Esophagus muscularis mucosa (tissue), 4 donors: ENCODE data around the gene TANGO6. TPM values are rescaled to one million over a fixed set of nuclear protein-coding genes. Genes with fewer than 3 reads are reported as not detected.

Experiments
- DNase-seq: peaks from one replicate; pipeline ENCODE4 v3.0.0-alpha.2; 2017; ENCODE audit errors: extremely low spot score
- H3K27ac ChIP-seq, 4 donors: fragments of 200-600 bp; sonication (generic); replicated peaks in 1 of 4; 1 replicate in 3 of 4; 2 replicates in 1 of 4; pipeline ENCODE4 v1.5.1; 2016 to 2019; ENCODE audit warnings: mild to moderate bottlenecking in 1 of 4
- H3K27me3 ChIP-seq, 4 donors: fragments of 200-600 bp; sonication (generic); one replicate each; pipeline versions ENCODE4 v1.5.1 to v1.6.0; 2016 to 2019
- H3K36me3 ChIP-seq, 4 donors: fragments of 200-600 bp; sonication (generic); one replicate each; pipeline ENCODE4 v1.5.1; 2016 to 2019
- H3K4me1 ChIP-seq, 4 donors: fragments of 200-600 bp; sonication (generic); one replicate each; pipeline ENCODE4 v1.5.1; 2016 to 2019
- H3K4me3 ChIP-seq, 4 donors: fragments of 200-600 bp; sonication (generic); 1 replicate in 2 of 4; 2 replicates in 2 of 4; pipeline ENCODE4 v1.5.1; 2016 to 2019; ENCODE audit warnings: mild to moderate bottlenecking in 4 of 4, moderate library complexity in 1 of 4
- H3K9me3 ChIP-seq, 4 donors: fragments of 200-600 bp; sonication (generic); 1 replicate in 3 of 4; 2 replicates in 1 of 4; pipeline ENCODE4 v1.5.1; 2016 to 2019
- EP300 ChIP-seq: sonication (generic); formaldehyde crosslinking; IDR thresholded peaks from one replicate; pipeline ENCODE4 v1.6.1; 2017; ENCODE audit warnings: antibody characterized with exemption
- POLR2A ChIP-seq: fragments of 450-650 bp; IDR thresholded peaks from one replicate; pipeline ENCODE4 v1.6.1; 2017; ENCODE audit warnings: antibody characterized with exemption, moderate library complexity, mild to moderate bottlenecking, low read depth
- POLR2AphosphoS5 ChIP-seq, 2 donors: sonication (generic); formaldehyde crosslinking; IDR thresholded peaks; one replicate each; pipeline ENCODE4 v1.6.1; 2017; ENCODE audit warnings: antibody characterized with exemption in 2 of 2
- WGBS: methylation state at CpG from one replicate; pipeline ENCODE4 v1.1.5; 2018; 5-methylcytosine and 5-hydroxymethylcytosine counted together
- intact Hi-C: fragments of 100-400 bp; cut with DNase I; formaldehyde crosslinking; loops from one replicate; pipeline ENCODE4 v1.15.1; 2023
- total RNA-seq, 4 donors: library from RNA; depleted of rRNA; stranded (reverse); fragments of >200 nt; gene quantifications; one replicate each; pipeline versions ENCODE4 v1.1.0 to v1.2.1, GENCODE V29; 2016
- TF ChIP-seq, protein P1 (sequence below), 3 experiments: fragments of 200-600 bp in 2 of 3; fragments of 450-650 bp in 1 of 3; sonication (generic) in 2 of 3; IDR thresholded peaks; one replicate each; pipeline ENCODE4 v1.5.1; 2017 to 2019; ENCODE audit warnings: antibody characterized with exemption in 3 of 3, mild to moderate bottlenecking in 2 of 3, moderate library complexity in 1 of 3

The TANGO6 gene
- total RNA-seq, 4 donors from 2014 or later, result 15.7 to 21.3 (median 18.3) TPM

DNA sequence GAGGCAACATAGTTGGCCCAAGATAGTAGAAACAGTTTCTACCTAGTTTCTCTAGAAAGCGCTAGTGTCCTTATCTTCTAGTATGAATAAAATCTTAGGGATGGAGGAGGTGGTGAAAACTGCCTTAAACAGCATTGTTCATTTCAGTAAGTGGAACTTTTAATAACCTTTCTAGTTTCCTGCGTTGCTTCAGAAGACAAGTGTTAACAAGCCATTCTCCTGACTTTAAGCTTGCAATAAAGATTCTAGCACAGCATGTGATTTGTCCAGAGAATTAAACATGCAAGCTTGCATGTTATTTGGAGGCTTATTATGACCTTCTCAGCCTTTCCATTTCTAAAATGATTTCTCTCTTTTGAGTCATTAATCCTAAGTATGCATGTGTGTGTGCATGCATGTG is 72.3 kb downstream of the TANGO6 start:
- 93% methylated on average over 2 of the region's 2 CpGs for WGBS
- no peaks in the 10 kb centered on the region for H3K9me3 ChIP-seq
- H3K4me3 ChIP-seq, result no peak overlapping the region
- H3K27ac ChIP-seq, result no peak overlapping the region
- peaks cover 9 to 64% (median 29%) of the 10 kb centered on the region in 4 donors for H3K36me3 ChIP-seq
- no peaks in the 10 kb centered on the region for H3K4me1 ChIP-seq
- no peaks in the 10 kb centered on the region for H3K27me3 ChIP-seq
- TF ChIP-seq POLR2AphosphoS5 (IDR thresholded peaks at IDR 0.05), result no peak
- TF ChIP-seq EP300, result no peak
- TF ChIP-seq, protein P1, sequence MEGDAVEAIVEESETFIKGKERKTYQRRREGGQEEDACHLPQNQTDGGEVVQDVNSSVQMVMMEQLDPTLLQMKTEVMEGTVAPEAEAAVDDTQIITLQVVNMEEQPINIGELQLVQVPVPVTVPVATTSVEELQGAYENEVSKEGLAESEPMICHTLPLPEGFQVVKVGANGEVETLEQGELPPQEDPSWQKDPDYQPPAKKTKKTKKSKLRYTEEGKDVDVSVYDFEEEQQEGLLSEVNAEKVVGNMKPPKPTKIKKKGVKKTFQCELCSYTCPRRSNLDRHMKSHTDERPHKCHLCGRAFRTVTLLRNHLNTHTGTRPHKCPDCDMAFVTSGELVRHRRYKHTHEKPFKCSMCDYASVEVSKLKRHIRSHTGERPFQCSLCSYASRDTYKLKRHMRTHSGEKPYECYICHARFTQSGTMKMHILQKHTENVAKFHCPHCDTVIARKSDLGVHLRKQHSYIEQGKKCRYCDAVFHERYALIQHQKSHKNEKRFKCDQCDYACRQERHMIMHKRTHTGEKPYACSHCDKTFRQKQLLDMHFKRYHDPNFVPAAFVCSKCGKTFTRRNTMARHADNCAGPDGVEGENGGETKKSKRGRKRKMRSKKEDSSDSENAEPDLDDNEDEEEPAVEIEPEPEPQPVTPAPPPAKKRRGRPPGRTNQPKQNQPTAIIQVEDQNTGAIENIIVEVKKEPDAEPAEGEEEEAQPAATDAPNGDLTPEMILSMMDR (IDR thresholded peaks at IDR 0.05), result no peak
- no peak for TF ChIP-seq POLR2A
- DNase-seq, result no peak
- intact Hi-C loops, result no loop called here

DNA sequence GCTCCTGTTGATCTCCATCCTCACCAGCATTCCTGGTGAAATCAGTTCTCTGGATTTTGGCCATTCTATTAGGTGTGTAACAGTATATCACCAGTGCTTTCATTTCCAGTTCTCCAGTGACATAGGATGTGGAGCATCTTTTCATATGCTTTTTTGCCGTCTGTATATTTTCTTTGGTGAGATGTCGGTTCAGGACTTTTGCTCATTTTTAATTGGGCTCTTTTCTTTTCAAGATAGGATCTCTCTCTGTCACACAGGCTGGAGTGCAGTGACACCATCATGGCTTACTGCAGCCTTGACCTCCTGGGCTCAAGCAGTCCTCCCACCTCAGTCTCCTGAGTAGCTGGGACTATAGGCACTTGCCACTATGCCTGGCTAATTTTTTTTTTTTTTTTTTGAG is 74.2 kb downstream of the TANGO6 start:
- H3K36me3 ChIP-seq, result peaks cover 9 to 67% (median 31%) of the 10 kb centered on the region in 4 donors
- no peak overlapping the region for H3K4me3 ChIP-seq
- intact Hi-C loops, result no loop called here
- no peak for TF ChIP-seq POLR2AphosphoS5 (IDR thresholded peaks at IDR 0.05)
- TF ChIP-seq POLR2A, result no peak
- TF ChIP-seq, protein P1 (IDR thresholded peaks at IDR 0.05), result no peak
- TF ChIP-seq EP300, result no peak
- no peaks in the 10 kb centered on the region for H3K9me3 ChIP-seq
- WGBS, result 96% methylated on average over 2 of the region's 2 CpGs
- H3K27ac ChIP-seq, result no peak overlapping the region
- H3K27me3 ChIP-seq, result no peaks in the 10 kb centered on the region
- H3K4me1 ChIP-seq, result no peaks in the 10 kb centered on the region
- DNase-seq, result no peak

DNA sequence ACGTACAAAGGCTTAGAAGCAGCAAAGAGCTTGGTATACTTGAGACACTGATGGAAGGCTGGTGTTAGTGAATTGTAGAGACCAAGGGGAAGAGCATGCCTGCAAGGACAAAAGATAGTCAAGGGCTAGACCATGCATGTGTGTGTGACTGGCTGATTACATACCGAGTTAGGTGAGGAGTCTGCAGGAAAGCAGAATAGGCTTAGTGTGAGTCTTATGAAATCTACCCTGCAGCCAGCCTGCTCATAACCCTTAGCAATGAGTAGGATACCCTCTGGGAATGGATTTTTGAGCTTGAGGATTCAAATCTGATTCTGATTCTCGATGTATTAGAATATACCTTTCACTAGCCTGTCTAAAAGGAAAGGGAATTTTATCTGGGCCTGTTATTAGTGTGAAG is 77.0 kb downstream of the TANGO6 start:
- H3K27me3 ChIP-seq, result no peaks in the 10 kb centered on the region
- peaks cover 9 to 63% (median 26%) of the 10 kb centered on the region in 4 donors for H3K36me3 ChIP-seq
- H3K4me3 ChIP-seq, result no peak overlapping the region
- TF ChIP-seq POLR2A (no peak), EP300 (no peak), POLR2AphosphoS5 (IDR thresholded peaks at IDR 0.05) (no peak)
- TF ChIP-seq, protein P1 (IDR thresholded peaks at IDR 0.05), result no peak
- intact Hi-C loops, result no loop called here
- no peaks in the 10 kb centered on the region for H3K9me3 ChIP-seq
- no peaks in the 10 kb centered on the region for H3K4me1 ChIP-seq
- no peak overlapping the region for H3K27ac ChIP-seq
- WGBS, result 95% methylated on average over 3 of the region's 3 CpGs
- no peak for DNase-seq

DNA sequence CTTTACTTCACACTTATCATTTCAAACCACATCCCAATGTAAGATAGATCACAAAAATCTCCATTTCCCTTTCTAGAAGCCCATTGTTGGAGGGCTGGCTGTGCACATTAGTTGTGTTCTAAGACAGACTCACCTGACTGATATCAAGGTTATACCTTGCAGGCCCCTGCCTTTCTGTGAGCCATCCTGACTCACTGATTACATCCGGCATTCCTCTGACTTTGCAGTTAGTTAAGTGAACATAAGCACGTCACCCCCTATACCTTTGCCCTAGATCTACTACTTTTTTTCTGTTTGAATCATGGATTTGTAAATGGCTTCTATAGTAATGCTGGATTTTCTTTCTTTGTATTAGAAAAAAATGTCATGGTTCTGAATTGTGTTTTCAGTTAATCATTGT is 78.3 kb downstream of the TANGO6 start:
- intact Hi-C loops, result no loop called here

More for the DNA sequence above, 78.3 kb downstream of the TANGO6 start:
- no peak overlapping the region for H3K27ac ChIP-seq
- H3K9me3 ChIP-seq, result no peaks in the 10 kb centered on the region
- H3K4me3 ChIP-seq, result no peak overlapping the region
- H3K4me1 ChIP-seq, result no peaks in the 10 kb centered on the region
- WGBS, result 93% methylated on average over 2 of the region's 2 CpGs
- TF ChIP-seq EP300, result no peak
- no peak for TF ChIP-seq POLR2AphosphoS5 (IDR thresholded peaks at IDR 0.05)
- TF ChIP-seq, protein P1 (IDR thresholded peaks at IDR 0.05), result no peak
- TF ChIP-seq POLR2A, result no peak
- DNase-seq, result no peak
- no peaks in the 10 kb centered on the region for H3K27me3 ChIP-seq
- peaks cover 9 to 56% (median 26%) of the 10 kb centered on the region in 4 donors for H3K36me3 ChIP-seq
